Activated CD4-positive, alpha-beta T cell treated with anti-CD3 and anti-CD28 coated beads for 1 hour (primary cell): ENCODE measurements around the gene PLEKHA3.
"Not testable (repeated sequence)": the region's sequence is repeated elsewhere in the genome, so short reads cannot be mapped to it uniquely, and the experiment has no call there.

ENCODE experiments used
- DNase-seq: peaks from one replicate; pipeline ENCODE4 v3.0.0-alpha.2; 2020

PLEKHA3 gene

DNA sequence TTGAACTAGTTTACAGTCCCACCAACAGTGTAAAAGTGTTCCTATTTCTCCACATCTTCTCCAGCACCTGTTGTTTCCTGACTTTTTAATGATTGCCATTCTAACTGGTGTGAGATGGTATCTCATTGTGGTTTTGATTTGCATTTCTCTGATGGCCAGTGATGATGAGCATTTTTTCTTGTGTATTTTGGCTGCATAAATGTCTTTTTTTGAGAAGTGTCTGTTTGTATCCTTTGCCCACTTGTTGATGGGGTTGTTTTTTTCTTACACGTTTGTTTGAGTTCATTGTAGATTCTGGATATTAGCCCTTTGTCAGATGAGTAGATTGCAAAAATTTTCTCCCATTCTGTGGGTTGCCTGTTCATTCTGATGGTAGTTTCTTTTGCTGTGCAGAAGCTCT is 45.2 kb downstream of the PLEKHA3 start:
- DNase-seq, result not testable (repeated sequence)

DNA sequence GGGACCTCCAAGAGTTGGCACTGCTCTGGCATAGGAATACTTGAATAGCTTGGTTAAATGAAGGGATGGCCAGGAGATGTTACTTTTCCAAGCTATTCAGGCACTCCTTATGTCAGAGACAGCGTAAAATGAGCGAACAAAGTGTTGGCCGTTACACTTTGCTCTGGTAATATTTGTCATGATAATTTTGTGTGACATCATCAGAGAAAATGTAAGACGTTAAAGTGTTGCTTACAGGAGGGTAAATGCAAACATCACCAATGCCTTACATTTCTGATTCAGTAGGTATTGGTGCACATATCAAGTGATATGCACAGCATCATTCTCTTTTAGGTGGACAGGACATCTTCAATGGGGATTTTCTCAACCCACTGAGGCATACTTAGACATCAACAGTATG is 46.0 kb downstream of the PLEKHA3 start:
- DNase-seq, result no peak

DNA sequence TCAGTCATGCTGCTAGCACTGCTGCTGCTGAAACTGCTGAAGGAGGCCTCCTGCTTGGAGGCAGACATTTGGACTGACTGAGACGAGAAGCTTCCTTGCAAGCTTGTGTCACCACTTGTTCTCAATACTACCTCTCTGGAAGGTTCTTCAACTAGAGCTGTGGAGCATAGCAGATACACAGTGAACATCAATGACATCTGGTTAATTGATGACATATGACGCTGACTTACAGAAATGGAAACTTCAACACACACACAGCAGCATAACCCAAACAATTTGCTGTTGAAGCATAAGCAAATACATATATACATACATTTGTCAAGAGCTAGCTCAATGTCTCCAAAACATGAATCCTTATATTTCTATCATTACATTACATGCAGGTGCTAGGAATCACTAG is 47.3 kb downstream of the PLEKHA3 start:
- DNase-seq, result no peak

DNA sequence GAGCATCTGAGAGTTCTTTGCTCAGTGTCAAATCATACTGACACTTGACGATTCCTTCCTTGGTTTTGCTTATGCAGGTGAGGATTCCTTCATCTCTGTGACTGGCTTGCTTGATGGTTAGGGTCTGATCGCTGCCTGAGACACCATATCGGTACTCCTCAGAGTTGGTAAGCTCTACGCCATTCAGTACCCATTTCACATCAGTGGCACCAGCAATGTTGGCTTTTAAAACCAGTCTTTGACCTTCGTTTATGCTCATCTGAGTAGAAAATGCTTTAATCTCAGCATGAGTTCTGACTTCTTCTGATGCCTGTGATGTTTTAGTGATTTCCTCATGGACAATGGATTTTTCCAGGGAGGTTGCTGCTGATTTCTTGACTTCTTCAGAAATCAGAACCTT is 48.4 kb downstream of the PLEKHA3 start:
- no peak for DNase-seq

DNA sequence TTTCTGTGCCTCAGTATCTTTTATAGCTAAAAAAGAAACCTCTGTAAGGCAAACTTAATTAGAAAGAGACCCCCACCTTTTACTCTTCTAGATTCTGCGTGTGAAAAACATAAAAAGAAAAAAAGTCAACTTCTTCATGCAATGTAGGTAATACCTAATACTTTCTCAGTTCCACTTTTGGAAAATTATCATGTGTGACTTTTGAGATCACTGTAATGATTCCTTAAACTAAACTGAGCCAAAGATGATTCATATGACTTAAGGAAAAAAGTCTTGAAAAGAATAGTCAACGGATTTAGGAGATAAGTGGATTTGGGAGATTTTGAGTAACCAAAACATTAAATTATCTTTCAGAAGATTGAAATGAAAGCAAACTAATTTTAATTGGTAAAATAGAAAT is 48.9 kb downstream of the PLEKHA3 start:
- no peak for DNase-seq

DNA sequence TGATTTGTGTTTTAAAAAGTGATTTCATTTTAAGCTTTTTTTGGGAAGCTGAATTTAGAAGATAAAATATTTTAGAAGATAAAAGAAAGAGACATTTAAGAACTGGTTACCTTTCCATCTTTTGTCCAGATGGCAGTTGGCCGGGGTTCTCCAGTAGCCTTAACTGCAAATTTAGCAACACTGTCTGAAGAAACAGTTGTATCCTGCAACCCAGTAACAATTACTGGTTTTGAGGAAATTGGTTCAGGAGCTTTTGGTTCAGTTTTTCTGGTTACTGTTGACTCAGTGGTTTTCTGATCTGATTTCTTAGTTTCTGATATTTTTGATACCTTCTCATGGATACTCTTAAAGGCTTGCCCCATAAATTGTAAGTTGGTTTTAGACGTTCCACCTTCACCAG is 49.9 kb downstream of the PLEKHA3 start:
- no peak for DNase-seq

DNA sequence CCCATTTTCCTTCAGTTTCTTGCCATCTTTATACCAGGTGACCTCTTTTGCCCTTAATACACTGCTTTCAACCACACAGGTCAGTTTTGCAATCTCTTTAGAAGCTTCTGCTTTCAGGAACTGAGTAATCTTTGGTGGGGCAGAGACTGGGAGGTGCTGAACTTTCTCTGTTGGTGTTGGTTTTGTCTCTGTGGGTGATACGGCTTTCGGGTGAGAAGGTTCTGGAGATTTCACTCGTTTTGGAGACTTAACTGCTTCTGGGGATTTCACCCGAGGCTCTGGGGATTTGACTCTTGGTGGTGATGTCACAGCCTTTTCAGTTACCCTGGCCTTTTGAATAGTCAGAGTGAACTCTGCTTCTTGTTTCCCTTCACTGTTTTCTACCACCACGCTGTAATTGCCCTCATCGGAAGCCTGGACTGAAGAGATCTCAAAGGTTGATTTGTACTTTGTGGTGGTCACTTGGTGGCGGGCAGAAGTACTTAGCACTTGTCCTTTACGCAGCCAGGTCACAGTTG is 50.4 kb downstream of the PLEKHA3 start:
- DNase-seq, result no peak

DNA sequence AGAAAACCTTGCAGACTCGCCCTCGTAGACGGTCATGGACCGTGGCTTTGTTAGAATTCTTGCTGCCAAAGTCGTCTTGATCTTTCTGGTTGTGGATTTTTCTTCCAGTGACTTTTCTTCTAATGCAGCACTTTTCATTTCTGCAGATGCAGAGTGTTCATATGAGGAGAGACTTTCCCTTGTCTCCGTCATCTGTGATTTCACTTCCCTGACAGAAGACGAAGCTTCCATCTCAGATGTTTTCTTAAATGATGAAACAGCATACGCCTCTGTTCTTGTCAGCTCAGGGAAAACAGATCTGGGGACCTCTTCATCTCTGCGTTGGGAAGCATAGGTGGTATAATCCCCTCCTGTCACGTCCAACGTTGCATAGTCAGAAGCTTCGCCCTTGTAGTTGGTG is 50.9 kb downstream of the PLEKHA3 start:
- DNase-seq, result no peak

DNA sequence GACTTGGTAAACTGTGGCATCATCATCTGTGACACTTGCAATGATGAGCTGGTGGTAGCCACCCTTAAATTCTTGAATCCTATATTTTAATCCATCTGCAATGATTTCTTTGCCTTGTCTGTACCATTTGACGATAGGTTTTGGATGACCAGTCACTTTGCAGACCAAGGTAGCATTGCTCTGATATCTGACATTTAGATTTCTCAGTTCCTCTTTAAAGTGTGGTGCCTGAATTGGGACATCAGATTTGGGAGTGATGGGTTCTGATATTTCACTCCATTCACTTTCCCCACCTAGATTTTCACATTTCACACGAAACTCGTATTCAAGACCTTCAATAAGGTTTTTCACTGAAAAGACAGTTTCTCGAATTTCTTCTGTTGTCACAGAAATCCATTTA is 55.8 kb downstream of the PLEKHA3 start:
- no peak for DNase-seq

DNA sequence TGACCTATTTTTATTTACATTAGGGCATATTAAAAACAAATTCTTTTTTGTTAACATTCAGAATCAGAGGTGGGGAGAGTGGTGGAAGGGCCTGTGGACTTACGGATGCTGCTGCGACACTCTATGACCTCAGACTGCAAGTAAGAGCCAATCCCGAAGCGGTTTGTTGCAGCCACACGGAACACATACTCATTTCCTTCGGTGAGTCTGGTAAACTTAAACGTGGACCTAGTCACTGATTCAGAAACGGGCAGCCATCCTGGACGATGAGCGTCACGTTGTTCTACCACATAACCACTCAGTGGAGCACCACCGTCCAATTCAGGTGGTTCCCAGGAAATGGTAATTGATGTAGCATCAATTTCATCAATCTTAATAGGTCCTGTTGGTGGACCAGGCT is 61.9 kb downstream of the PLEKHA3 start:
- DNase-seq, result no peak

DNA sequence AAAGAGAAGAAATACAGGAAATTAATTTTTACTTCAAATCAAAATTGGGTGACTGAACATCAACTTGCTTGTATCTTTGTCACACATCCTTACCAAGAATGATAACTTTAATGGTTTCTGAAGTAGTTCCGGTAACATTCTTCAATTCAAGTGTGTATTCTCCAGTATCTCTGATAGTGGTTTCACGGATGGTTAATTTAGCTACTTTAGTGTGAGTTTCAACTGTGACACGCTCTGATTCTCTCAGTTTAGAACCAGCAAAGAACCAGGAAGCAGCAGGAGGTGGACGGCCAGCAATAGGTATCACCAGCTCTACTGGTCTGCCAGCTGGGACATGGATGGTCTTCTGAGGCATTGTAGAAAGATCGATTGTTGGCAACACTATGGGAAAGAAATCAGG is 62.3 kb downstream of the PLEKHA3 start:
- no peak for DNase-seq

DNA sequence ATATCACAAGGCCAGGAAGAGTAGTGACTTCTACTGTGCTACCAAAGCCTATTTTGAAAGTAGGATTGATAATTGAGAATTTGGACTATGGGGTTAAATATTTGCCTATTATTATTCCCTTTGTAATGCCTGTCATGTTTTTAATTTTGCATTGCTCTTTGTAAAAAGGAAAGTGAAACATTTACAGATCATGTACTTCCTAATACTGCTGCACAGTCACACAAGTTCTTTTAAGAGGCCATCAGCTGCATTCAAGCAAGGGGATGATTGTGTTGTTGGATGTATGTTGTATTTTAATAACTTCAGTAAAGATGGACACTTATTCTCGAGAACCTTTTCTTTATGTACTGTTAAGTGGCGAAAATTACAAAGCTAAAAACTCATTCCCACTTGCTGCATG is 70.1 kb downstream of the PLEKHA3 start:
- no peak for DNase-seq

DNA sequence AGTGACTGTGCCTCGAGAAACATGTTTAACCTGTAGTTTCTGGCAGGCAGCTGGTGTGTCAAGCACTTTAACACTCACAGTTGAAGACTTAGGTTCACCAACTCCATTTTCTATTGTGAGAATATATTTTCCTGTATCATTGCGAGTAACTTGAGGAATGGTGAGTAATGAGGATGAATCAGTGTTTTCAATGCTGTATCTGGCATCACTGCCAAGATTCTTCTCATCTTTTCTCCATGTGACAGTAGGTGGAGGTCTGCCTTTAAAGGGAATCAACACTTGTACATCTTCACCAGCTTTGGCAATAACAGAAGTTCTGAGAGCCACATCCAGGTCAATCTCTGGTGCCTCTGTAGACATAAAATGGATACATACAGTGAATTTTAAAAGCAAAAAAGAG is 72.8 kb downstream of the PLEKHA3 start:
- no peak for DNase-seq
